ENCODE measurements around the gene TNFRSF13B.
A peak's percentile ranks its signal among the peaks of the same experiment; 100 is the strongest.
"Not testable (repeated sequence)": the region's sequence is repeated elsewhere in the genome, so short reads cannot be mapped to it uniquely, and the experiment has no call there.

The TNFRSF13B gene

GRCh38 chr17:16923097-16923903 lies 48.6 kb downstream of the TNFRSF13B start:
- Histone ChIP-seq H2AK5ac (ENCODE audit: low read length, severe bottlenecking) (no peak overlapping the region), H3K4ac (ENCODE audit: low read depth in 1 of 2, low read length in 2 of 2) (no peak overlapping the region), H2AFZ (ENCODE audit: low read depth, low read length) (no peak overlapping the region), H3K4me2 (ENCODE audit: low read length, poor library complexity, severe bottlenecking) (no peak overlapping the region), H2BK15ac (ENCODE audit: low read depth, poor library complexity, severe bottlenecking) (no peak overlapping the region), H3K9me3 (ENCODE audit: control insufficient read depth, low read length) (no peaks in the 10 kb centered on the region), H2BK5ac (ENCODE audit: low read depth, low read length, poor library complexity, severe bottlenecking) (no peak overlapping the region), H3K9ac (ENCODE audit: low read length) (no peak overlapping the region), H2BK12ac (ENCODE audit: low read length in 2 of 2) (no peak overlapping the region), H3K14ac (ENCODE audit: low read length in 2 of 2) (no peak overlapping the region), H3K27ac (ENCODE audit: low read length, poor library complexity, severe bottlenecking) (no peak overlapping the region), H3K23ac (ENCODE audit: low read length in 2 of 2) (no peak overlapping the region), H2BK120ac (ENCODE audit: low read depth, low read length) (no peak overlapping the region), H3K4me3 (ENCODE audit: insufficient read depth in 1 of 2, low read depth in 1 of 2, low read length in 2 of 2) (no peak overlapping the region), H3K79me1 (replicated peaks; ENCODE audit: low read length, poor library complexity, severe bottlenecking) (no peaks in the 10 kb centered on the region), H4K8ac (ENCODE audit: low read length) (no peak overlapping the region), H3K36me3 (ENCODE audit: control insufficient read depth in 1 of 2, insufficient read depth in 2 of 2, low read depth in 1 of 2, low read length in 2 of 2) (no peaks in the 10 kb centered on the region), H3K18ac (ENCODE audit: low read depth in 1 of 2, low read length in 2 of 2) (no peak overlapping the region), H3K4me1 (ENCODE audit: control insufficient read depth, insufficient read depth, low read depth, low read length) (no peaks in the 10 kb centered on the region), H3K27me3 (ENCODE audit: control insufficient read depth in 1 of 2, insufficient read depth in 1 of 2, low read length in 2 of 2) (peaks cover 11 to 39% of the 10 kb centered on the region in 2 experiments), H4K91ac (ENCODE audit: low read length) (no peak overlapping the region)
- WGBS: 86% methylated on average over 17 of the region's 17 CpGs
- no peak for DNase-seq

DNA sequence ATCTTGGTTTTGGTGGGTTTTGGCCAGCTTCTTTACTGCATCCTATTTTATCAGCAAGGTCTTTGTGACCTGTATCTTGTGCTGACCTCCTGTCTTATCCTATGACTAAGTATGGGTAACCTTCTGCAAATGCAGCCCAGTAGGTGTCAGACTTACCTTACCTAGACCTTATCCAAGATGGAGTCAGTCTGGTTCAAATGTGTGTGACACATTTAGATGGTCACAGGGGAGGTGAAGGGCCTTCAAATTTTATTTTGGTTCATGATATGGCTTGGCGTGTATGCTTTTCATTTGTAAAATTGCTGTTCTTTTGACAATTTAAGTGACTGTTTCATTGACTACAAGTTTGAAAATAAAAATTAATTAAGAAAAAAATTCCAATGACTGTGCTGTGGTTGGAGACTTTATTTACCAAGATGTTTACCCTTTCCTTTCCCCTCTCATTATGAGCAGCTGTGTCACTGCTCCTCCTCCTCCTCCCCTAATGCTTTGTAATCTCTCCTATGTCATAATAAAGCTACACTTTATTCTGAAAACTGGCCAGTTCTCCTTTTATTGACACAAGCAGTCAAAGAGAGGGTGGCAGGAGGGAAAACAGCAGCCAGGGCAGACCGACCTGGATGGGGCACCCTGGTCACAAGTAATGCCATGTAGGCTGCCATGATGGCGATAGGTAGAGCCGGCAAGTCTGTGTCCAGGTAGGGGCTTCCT lies 49.4 kb downstream of the TNFRSF13B start:
- no peaks in the 10 kb centered on the region for H3K9me3 ChIP-seq (ENCODE audit: control insufficient read depth, low read length)
- no peak overlapping the region for H3K14ac ChIP-seq (ENCODE audit: low read length in 2 of 2)
- no peak overlapping the region for H4K8ac ChIP-seq (ENCODE audit: low read length)
- no peak overlapping the region for H3K9ac ChIP-seq (ENCODE audit: low read length)
- no peak overlapping the region for H3K4me2 ChIP-seq (ENCODE audit: low read length, poor library complexity, severe bottlenecking)
- no peak overlapping the region for H3K23ac ChIP-seq (ENCODE audit: low read length in 2 of 2)
- no peak overlapping the region for H3K18ac ChIP-seq (ENCODE audit: low read depth in 1 of 2, low read length in 2 of 2)
- H3K4me3 ChIP-seq (ENCODE audit: insufficient read depth in 1 of 2, low read depth in 1 of 2, low read length in 2 of 2): no peak overlapping the region
- H3K27me3 ChIP-seq (ENCODE audit: control insufficient read depth in 1 of 2, insufficient read depth in 1 of 2, low read length in 2 of 2): peaks cover 11 to 42% of the 10 kb centered on the region in 2 experiments
- H2BK120ac ChIP-seq (ENCODE audit: low read depth, low read length): no peak overlapping the region
- H3K79me1 ChIP-seq (replicated peaks; ENCODE audit: low read length, poor library complexity, severe bottlenecking): no peaks in the 10 kb centered on the region
- H2BK15ac ChIP-seq (ENCODE audit: low read depth, poor library complexity, severe bottlenecking): no peak overlapping the region
- H4K91ac ChIP-seq (ENCODE audit: low read length): no peak overlapping the region
- no peaks in the 10 kb centered on the region for H3K36me3 ChIP-seq (ENCODE audit: control insufficient read depth in 1 of 2, insufficient read depth in 2 of 2, low read depth in 1 of 2, low read length in 2 of 2)
- H3K4ac ChIP-seq (ENCODE audit: low read depth in 1 of 2, low read length in 2 of 2): no peak overlapping the region
- WGBS: 90% methylated on average over 3 of the region's 4 CpGs
- H2BK5ac ChIP-seq (ENCODE audit: low read depth, low read length, poor library complexity, severe bottlenecking): no peak overlapping the region
- DNase-seq: no peak
- H2AK5ac ChIP-seq (ENCODE audit: low read length, severe bottlenecking): no peak overlapping the region
- H3K4me1 ChIP-seq (ENCODE audit: control insufficient read depth, insufficient read depth, low read depth, low read length): no peaks in the 10 kb centered on the region
- no peak overlapping the region for H3K27ac ChIP-seq (ENCODE audit: low read length, poor library complexity, severe bottlenecking)
- no peak overlapping the region for H2BK12ac ChIP-seq (ENCODE audit: low read length in 2 of 2)
- no peak overlapping the region for H2AFZ ChIP-seq (ENCODE audit: low read depth, low read length)

- not testable (repeated sequence) for H3K14ac ChIP-seq (ENCODE audit: low read length in 2 of 2); H2BK12ac ChIP-seq (ENCODE audit: low read length in 2 of 2); H3K79me1 ChIP-seq (replicated peaks; ENCODE audit: low read length, poor library complexity, severe bottlenecking); H3K4me2 ChIP-seq (ENCODE audit: low read length, poor library complexity, severe bottlenecking); H3K4ac ChIP-seq (ENCODE audit: low read depth in 1 of 2, low read length in 2 of 2); H2AK5ac ChIP-seq (ENCODE audit: low read length, severe bottlenecking); DNase-seq; H3K18ac ChIP-seq (ENCODE audit: low read depth in 1 of 2, low read length in 2 of 2); H3K9me3 ChIP-seq (ENCODE audit: control insufficient read depth, low read length); H3K27ac ChIP-seq (ENCODE audit: low read length, poor library complexity, severe bottlenecking); H3K23ac ChIP-seq (ENCODE audit: low read length in 2 of 2); H2BK15ac ChIP-seq (ENCODE audit: low read depth, poor library complexity, severe bottlenecking); H3K4me3 ChIP-seq (ENCODE audit: insufficient read depth in 1 of 2, low read depth in 1 of 2, low read length in 2 of 2); H4K8ac ChIP-seq (ENCODE audit: low read length); H3K36me3 ChIP-seq (ENCODE audit: control insufficient read depth in 1 of 2, insufficient read depth in 2 of 2, low read depth in 1 of 2, low read length in 2 of 2); H2AFZ ChIP-seq (ENCODE audit: low read depth, low read length); H3K9ac ChIP-seq (ENCODE audit: low read length); H2BK5ac ChIP-seq (ENCODE audit: low read depth, low read length, poor library complexity, severe bottlenecking); H4K91ac ChIP-seq (ENCODE audit: low read length); H2BK120ac ChIP-seq (ENCODE audit: low read depth, low read length); H3K4me1 ChIP-seq (ENCODE audit: control insufficient read depth, insufficient read depth, low read depth, low read length)
- WGBS: 88% methylated on average over 6 of the region's 6 CpGs
- peaks cover 15 to 38% of the 10 kb centered on the region in 2 experiments for H3K27me3 ChIP-seq (ENCODE audit: control insufficient read depth in 1 of 2, insufficient read depth in 1 of 2, low read length in 2 of 2)
These were observed 50.5 kb downstream of the TNFRSF13B start for GRCh38 chr17:16921451-16921850.

- Histone ChIP-seq H3K9ac (ENCODE audit: low read length) (no peak overlapping the region), H3K4me1 (ENCODE audit: control insufficient read depth, insufficient read depth, low read depth, low read length) (peaks cover 1% of the 10 kb centered on the region), H3K27ac (ENCODE audit: low read length, poor library complexity, severe bottlenecking) (no peak overlapping the region), H2AFZ (ENCODE audit: low read depth, low read length) (peak overlapping the region; percentile 49), H4K8ac (ENCODE audit: low read length) (peak overlapping the region; percentile 22), H3K23ac (ENCODE audit: low read length in 2 of 2) (no peak overlapping the region), H3K79me1 (replicated peaks; ENCODE audit: low read length, poor library complexity, severe bottlenecking) (no peaks in the 10 kb centered on the region), H2BK5ac (ENCODE audit: low read depth, low read length, poor library complexity, severe bottlenecking) (no peak overlapping the region), H2AK5ac (ENCODE audit: low read length, severe bottlenecking) (no peak overlapping the region), H4K91ac (ENCODE audit: low read length) (no peak overlapping the region), H2BK120ac (ENCODE audit: low read depth, low read length) (no peak overlapping the region), H3K4me3 (ENCODE audit: insufficient read depth in 1 of 2, low read depth in 1 of 2, low read length in 2 of 2) (no peak overlapping the region), H3K36me3 (ENCODE audit: control insufficient read depth in 1 of 2, insufficient read depth in 2 of 2, low read depth in 1 of 2, low read length in 2 of 2) (no peaks in the 10 kb centered on the region), H3K14ac (ENCODE audit: low read length in 2 of 2) (no peak overlapping the region), H2BK12ac (ENCODE audit: low read length in 2 of 2) (no peak overlapping the region), H2BK15ac (ENCODE audit: low read depth, poor library complexity, severe bottlenecking) (no peak overlapping the region), H3K4ac (ENCODE audit: low read depth in 1 of 2, low read length in 2 of 2) (no peak overlapping the region), H3K4me2 (ENCODE audit: low read length, poor library complexity, severe bottlenecking) (no peak overlapping the region), H3K27me3 (ENCODE audit: control insufficient read depth in 1 of 2, insufficient read depth in 1 of 2, low read length in 2 of 2) (peaks cover 21 to 34% of the 10 kb centered on the region in 2 experiments), H3K18ac (ENCODE audit: low read depth in 1 of 2, low read length in 2 of 2) (no peak overlapping the region), H3K9me3 (ENCODE audit: control insufficient read depth, low read length) (no peaks in the 10 kb centered on the region)
- DNase-seq: no peak
- 93% methylated on average over 8 of the region's 8 CpGs for WGBS
These were observed 51.3 kb downstream of the TNFRSF13B start for GRCh38 chr17:16920628-16921020.

Measured in mesenchymal stem cell (in vitro differentiated cells and primary cell).